Measurements from ENCODE around the gene ADCY10.

ADCY10 gene

DNA sequence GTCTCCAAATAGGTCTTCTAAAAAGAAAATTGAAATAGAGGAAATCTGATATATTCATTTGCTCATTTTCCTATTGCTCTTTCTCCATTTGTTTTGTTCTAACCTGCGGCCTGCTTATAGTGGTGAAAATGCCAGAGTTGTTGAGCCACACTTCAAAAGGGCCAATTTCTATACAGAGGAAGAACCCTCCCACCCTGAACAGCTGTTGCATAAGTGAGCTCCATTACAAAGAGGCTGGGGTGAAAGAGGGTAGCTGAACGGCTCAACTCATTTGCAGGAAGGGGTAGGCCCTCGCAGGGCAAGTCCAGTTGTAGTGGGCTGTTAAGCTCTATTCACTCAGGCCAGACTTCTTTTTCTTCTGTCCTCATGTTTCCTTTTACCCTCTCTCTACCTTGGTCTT, 8.8 kb downstream of the ADCY10 start:
- no peak overlapping the region for H2BK12ac ChIP-seq (ENCODE audit: low read length)
- H4K12ac ChIP-seq (ENCODE audit: low read depth, low read length) = no peak overlapping the region
- no peak overlapping the region for H4K91ac ChIP-seq (ENCODE audit: low read depth, low read length)
- H3K9ac ChIP-seq (ENCODE audit: low read length) = no peak overlapping the region
- peaks cover 0 to 2% of the 10 kb centered on the region in 2 experiments for H3K36me3 ChIP-seq (ENCODE audit: control insufficient read depth in 1 of 2, insufficient read depth in 2 of 2, low read length in 2 of 2)
- no peaks in the 10 kb centered on the region for H3K79me1 ChIP-seq (ENCODE audit: low read length)
- no peak for DNase-seq
- H3K23ac ChIP-seq (ENCODE audit: low read length) = no peak overlapping the region
- WGBS (ENCODE audit: extremely low coverage, insufficient coverage, insufficient read length) = no CpG with 5 or more reads among the region's 3 CpGs
- H3K9me3 ChIP-seq (ENCODE audit: insufficient read depth, low read depth, low read length) = peaks cover 2% of the 10 kb centered on the region
- H3K79me2 ChIP-seq (ENCODE audit: control insufficient read depth, insufficient read depth, low read length, poor library complexity) = peaks cover 5% of the 10 kb centered on the region
- H3K4ac ChIP-seq (ENCODE audit: low read depth, low read length) = peak overlapping the region; percentile 58
- H3K4me2 ChIP-seq (ENCODE audit: low read length) = no peak overlapping the region
- no peak overlapping the region for H3K4me3 ChIP-seq (ENCODE audit: low read depth, low read length)
- H3K4me1 ChIP-seq (ENCODE audit: control insufficient read depth in 1 of 2, insufficient read depth in 2 of 2, low read length in 2 of 2) = peaks cover 5 to 8% of the 10 kb centered on the region in 2 experiments
- H3K18ac ChIP-seq (ENCODE audit: low read length) = no peak overlapping the region
- no peak overlapping the region for H2BK5ac ChIP-seq (ENCODE audit: low read depth, low read length, poor library complexity)
- no peak overlapping the region for H2BK120ac ChIP-seq (ENCODE audit: insufficient read depth, low read length, poor library complexity)
- H3K27me3 ChIP-seq (ENCODE audit: insufficient read depth, low read length) = no peaks in the 10 kb centered on the region
- peak overlapping the region; percentile 3 for H3K27ac ChIP-seq (ENCODE audit: low read depth, low read length)
- no peak overlapping the region for H4K8ac ChIP-seq (ENCODE audit: low read depth, low read length)
- no peak overlapping the region for H3K14ac ChIP-seq (ENCODE audit: low read length)
- no peak overlapping the region for H2AFZ ChIP-seq (ENCODE audit: insufficient read depth, low read length, poor library complexity)
- no peak overlapping the region for H2AK5ac ChIP-seq (ENCODE audit: low read length)

DNA sequence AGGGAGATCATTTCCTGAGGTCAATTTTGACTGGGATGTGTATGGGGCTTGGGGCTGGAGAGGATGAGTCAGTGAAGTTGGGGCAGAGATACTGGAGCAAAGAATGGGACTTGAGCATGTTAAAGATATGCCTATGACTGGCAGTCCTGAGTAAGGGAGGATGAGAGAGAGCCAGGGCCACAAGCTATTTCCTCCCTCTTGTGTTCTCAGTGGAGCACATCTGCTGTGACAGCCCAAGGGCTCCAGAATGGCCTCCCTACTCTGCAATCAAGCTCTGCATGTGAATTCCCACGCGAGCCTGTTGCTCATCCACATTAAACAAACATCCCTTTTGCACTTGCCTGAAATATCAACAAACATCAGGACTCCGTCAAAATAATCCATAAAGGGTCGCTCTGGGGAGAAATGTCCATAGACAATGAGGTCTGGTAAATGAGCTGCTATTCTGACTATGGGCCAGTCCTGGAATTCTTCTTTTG, 9.2 kb downstream of the ADCY10 start:
- WGBS (ENCODE audit: extremely low coverage, insufficient coverage, insufficient read length) = no CpG with 5 or more reads among the region's 4 CpGs
- Histone ChIP-seq H2AFZ (ENCODE audit: insufficient read depth, low read length, poor library complexity) (no peak overlapping the region), H3K18ac (ENCODE audit: low read length) (no peak overlapping the region), H3K9ac (ENCODE audit: low read length) (no peak overlapping the region), H4K91ac (ENCODE audit: low read depth, low read length) (no peak overlapping the region), H2BK120ac (ENCODE audit: insufficient read depth, low read length, poor library complexity) (no peak overlapping the region), H3K27me3 (ENCODE audit: insufficient read depth, low read length) (no peaks in the 10 kb centered on the region), H3K27ac (ENCODE audit: low read depth, low read length) (no peak overlapping the region), H3K4me3 (ENCODE audit: low read depth, low read length) (no peak overlapping the region), H2AK5ac (ENCODE audit: low read length) (no peak overlapping the region), H3K14ac (ENCODE audit: low read length) (no peak overlapping the region), H3K79me1 (ENCODE audit: low read length) (no peaks in the 10 kb centered on the region), H2BK5ac (ENCODE audit: low read depth, low read length, poor library complexity) (no peak overlapping the region), H3K9me3 (ENCODE audit: insufficient read depth, low read depth, low read length) (peaks cover under 1% of the 10 kb centered on the region), H3K4me1 (ENCODE audit: control insufficient read depth in 1 of 2, insufficient read depth in 2 of 2, low read length in 2 of 2) (peaks cover 5 to 8% of the 10 kb centered on the region in 2 experiments), H4K8ac (ENCODE audit: low read depth, low read length) (no peak overlapping the region), H3K4me2 (ENCODE audit: low read length) (peak overlapping the region; percentile 36), H3K79me2 (ENCODE audit: control insufficient read depth, insufficient read depth, low read length, poor library complexity) (peaks cover 4% of the 10 kb centered on the region), H2BK12ac (ENCODE audit: low read length) (no peak overlapping the region), H3K4ac (ENCODE audit: low read depth, low read length) (no peak overlapping the region), H3K36me3 (ENCODE audit: control insufficient read depth in 1 of 2, insufficient read depth in 2 of 2, low read length in 2 of 2) (peaks cover 0 to 2% of the 10 kb centered on the region in 2 experiments), H4K12ac (ENCODE audit: low read depth, low read length) (no peak overlapping the region), H3K23ac (ENCODE audit: low read length) (no peak overlapping the region)
- DNase-seq = no peak

DNA sequence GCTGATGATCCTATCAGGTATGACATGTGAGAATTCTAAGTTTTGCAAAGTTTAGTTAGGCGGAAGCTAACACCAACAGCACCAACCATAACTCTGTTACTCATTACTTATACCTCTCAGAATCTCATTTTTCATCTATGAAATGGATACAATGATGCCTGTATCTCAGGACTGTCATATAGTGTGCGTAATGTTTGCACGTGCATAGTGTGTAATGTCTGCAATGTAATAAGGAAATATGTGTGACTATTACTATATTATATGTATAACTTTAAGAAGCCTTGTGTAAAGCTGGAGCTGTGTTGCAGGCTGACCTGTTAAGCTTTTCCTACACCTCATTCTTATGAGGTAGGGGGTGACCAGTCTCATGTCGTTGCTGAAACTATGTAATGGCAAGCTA, 13.0 kb downstream of the ADCY10 start:
- H4K12ac ChIP-seq (ENCODE audit: low read depth, low read length) = no peak overlapping the region
- no peak overlapping the region for H3K4ac ChIP-seq (ENCODE audit: low read depth, low read length)
- no peak overlapping the region for H3K18ac ChIP-seq (ENCODE audit: low read length)
- no peaks in the 10 kb centered on the region for H3K9me3 ChIP-seq (ENCODE audit: insufficient read depth, low read depth, low read length)
- no peaks in the 10 kb centered on the region for H3K79me1 ChIP-seq (ENCODE audit: low read length)
- H3K9ac ChIP-seq (ENCODE audit: low read length) = no peak overlapping the region
- H2BK5ac ChIP-seq (ENCODE audit: low read depth, low read length, poor library complexity) = no peak overlapping the region
- H3K27me3 ChIP-seq (ENCODE audit: insufficient read depth, low read length) = no peaks in the 10 kb centered on the region
- whole genome bisulfite sequencing (ENCODE audit: extremely low coverage, insufficient coverage, insufficient read length) = no CpG with 5 or more reads among the region's 4 CpGs
- peak in 1 of 2 donors; percentile 36 for DNase-seq
- H4K91ac ChIP-seq (ENCODE audit: low read depth, low read length) = no peak overlapping the region
- H3K23ac ChIP-seq (ENCODE audit: low read length) = no peak overlapping the region
- no peak overlapping the region for H4K8ac ChIP-seq (ENCODE audit: low read depth, low read length)
- H3K14ac ChIP-seq (ENCODE audit: low read length) = no peak overlapping the region
- H2BK120ac ChIP-seq (ENCODE audit: insufficient read depth, low read length, poor library complexity) = no peak overlapping the region
- peaks cover 3% of the 10 kb centered on the region for H3K79me2 ChIP-seq (ENCODE audit: control insufficient read depth, insufficient read depth, low read length, poor library complexity)
- no peak overlapping the region for H3K4me3 ChIP-seq (ENCODE audit: low read depth, low read length)
- H2AK5ac ChIP-seq (ENCODE audit: low read length) = no peak overlapping the region
- H2BK12ac ChIP-seq (ENCODE audit: low read length) = no peak overlapping the region
- H3K36me3 ChIP-seq (ENCODE audit: control insufficient read depth in 1 of 2, insufficient read depth in 2 of 2, low read length in 2 of 2) = peaks cover 5 to 8% of the 10 kb centered on the region in 2 experiments
- H2AFZ ChIP-seq (ENCODE audit: insufficient read depth, low read length, poor library complexity) = no peak overlapping the region
- no peak overlapping the region for H3K4me2 ChIP-seq (ENCODE audit: low read length)
- H3K27ac ChIP-seq (ENCODE audit: low read depth, low read length) = no peak overlapping the region
- H3K4me1 ChIP-seq (ENCODE audit: control insufficient read depth in 1 of 2, insufficient read depth in 2 of 2, low read length in 2 of 2) = peaks cover 5 to 8% of the 10 kb centered on the region in 2 experiments

DNA sequence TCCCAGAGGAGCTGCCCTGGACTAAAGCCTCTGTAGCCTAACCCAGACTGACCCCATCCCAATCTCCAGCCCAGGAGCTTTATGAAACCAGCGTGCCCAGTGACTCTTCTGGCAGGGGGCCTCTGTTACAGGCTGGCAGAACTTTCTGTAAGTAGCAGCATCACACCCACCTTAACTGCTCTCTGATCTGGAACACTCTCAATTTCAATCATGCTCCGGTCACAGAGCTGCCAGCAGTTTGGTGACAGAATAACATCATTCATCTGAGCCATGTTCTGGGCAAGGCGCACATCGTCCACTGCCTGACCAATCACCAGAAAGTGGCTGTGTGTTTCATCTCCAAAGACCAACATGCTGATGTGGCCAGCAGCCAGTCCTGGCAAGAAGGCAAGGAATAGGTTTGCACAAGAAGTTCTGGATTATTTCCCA, 14.7 kb downstream of the ADCY10 start:
- WGBS (ENCODE audit: extremely low coverage, insufficient coverage, insufficient read length) = no CpG with 5 or more reads among the region's 4 CpGs
- Histone ChIP-seq H3K18ac (ENCODE audit: low read length) (no peak overlapping the region), H4K12ac (ENCODE audit: low read depth, low read length) (no peak overlapping the region), H3K14ac (ENCODE audit: low read length) (no peak overlapping the region), H3K4me2 (ENCODE audit: low read length) (no peak overlapping the region), H3K4me3 (ENCODE audit: low read depth, low read length) (no peak overlapping the region), H3K4me1 (ENCODE audit: control insufficient read depth in 1 of 2, insufficient read depth in 2 of 2, low read length in 2 of 2) (peaks cover 0 to 2% of the 10 kb centered on the region in 2 experiments), H2BK12ac (ENCODE audit: low read length) (no peak overlapping the region), H3K27ac (ENCODE audit: low read depth, low read length) (no peak overlapping the region), H3K23ac (ENCODE audit: low read length) (no peak overlapping the region), H2AK5ac (ENCODE audit: low read length) (no peak overlapping the region), H3K9ac (ENCODE audit: low read length) (no peak overlapping the region), H3K36me3 (ENCODE audit: control insufficient read depth in 1 of 2, insufficient read depth in 2 of 2, low read length in 2 of 2) (peaks cover 5 to 9% of the 10 kb centered on the region in 2 experiments), H4K8ac (ENCODE audit: low read depth, low read length) (no peak overlapping the region), H3K4ac (ENCODE audit: low read depth, low read length) (no peak overlapping the region), H3K9me3 (ENCODE audit: insufficient read depth, low read depth, low read length) (no peaks in the 10 kb centered on the region), H2BK5ac (ENCODE audit: low read depth, low read length, poor library complexity) (no peak overlapping the region), H2BK120ac (ENCODE audit: insufficient read depth, low read length, poor library complexity) (no peak overlapping the region), H4K91ac (ENCODE audit: low read depth, low read length) (no peak overlapping the region), H3K79me2 (ENCODE audit: control insufficient read depth, insufficient read depth, low read length, poor library complexity) (peaks cover 3% of the 10 kb centered on the region), H2AFZ (ENCODE audit: insufficient read depth, low read length, poor library complexity) (no peak overlapping the region), H3K79me1 (ENCODE audit: low read length) (no peaks in the 10 kb centered on the region), H3K27me3 (ENCODE audit: insufficient read depth, low read length) (no peaks in the 10 kb centered on the region)
- no peak for DNase-seq

All from trophoblast cell (in vitro differentiated cells and primary cell).